Keratinocyte (primary cell): ENCODE results near the gene PTK6. TPM values are rescaled to one million over a fixed set of nuclear protein-coding genes. Genes with fewer than 3 reads are reported as not detected.

ENCODE experiments used
- DNase-seq: peaks from one replicate; pipeline ENCODE4 v3.0.0-alpha.2; 2011; ENCODE audit warnings: low read depth, missing footprints, low spot score
- FAIRE-seq: peaks from 2 replicates; lab custom pipeline; 2011; peaks lifted over from hg19 to GRCh38; lab: Jason Lieb, UNC
- H2AFZ ChIP-seq: 2 replicates; pipeline ENCODE4 v1.6.0; 2012; ENCODE audit warnings: low read length, control low read depth, inconsistent platforms; ENCODE audit not compliant: control insufficient read depth
- H3K27ac ChIP-seq: 2 replicates; pipeline ENCODE4 v1.5.1; 2011; ENCODE audit warnings: low read length; ENCODE audit not compliant: control insufficient read depth, insufficient read depth
- H3K27me3 ChIP-seq: 3 replicates; pipeline ENCODE4 v1.6.0; 2011; ENCODE audit warnings: low read length; ENCODE audit not compliant: control insufficient read depth, insufficient read depth; ENCODE audit errors: extremely low read depth
- H3K36me3 ChIP-seq, 2 experiments: 2 replicates in 1 of 2; 3 replicates in 1 of 2; pipeline ENCODE4 v1.5.1; 2011; ENCODE audit warnings: low read length in 2 of 2, mild to moderate bottlenecking in 1 of 2; ENCODE audit not compliant: control insufficient read depth in 2 of 2, insufficient read depth in 2 of 2; ENCODE audit errors: extremely low read depth in 1 of 2
- H3K4me1 ChIP-seq: 3 replicates; pipeline ENCODE4 v1.5.1; 2011; ENCODE audit warnings: low read length; ENCODE audit not compliant: control insufficient read depth, insufficient read depth; ENCODE audit errors: extremely low read depth
- H3K4me2 ChIP-seq: 3 replicates; pipeline ENCODE4 v1.6.0; 2011; ENCODE audit warnings: low read depth, low read length; ENCODE audit not compliant: control insufficient read depth, insufficient read depth; ENCODE audit errors: extremely low read depth
- H3K4me3 ChIP-seq, 3 experiments: fragments of 200-600 bp in 1 of 3; sonication (generic) in 1 of 3; 2 replicates in 2 of 3; 3 replicates in 1 of 3; pipeline ENCODE4 v1.5.1; 2011 to 2016; ENCODE audit warnings: low read length in 3 of 3, mild to moderate bottlenecking in 3 of 3, control low read depth in 2 of 3, inconsistent platforms in 1 of 3, low read depth in 1 of 3, mixed read lengths in 1 of 3, mixed run types in 1 of 3, moderate library complexity in 1 of 3; ENCODE audit not compliant: control insufficient read depth in 2 of 3, insufficient read depth in 2 of 3; ENCODE audit errors: extremely low read depth in 1 of 3
- H3K79me2 ChIP-seq: 2 replicates; pipeline ENCODE4 v1.6.0; 2012; ENCODE audit warnings: low read length; ENCODE audit not compliant: control insufficient read depth, insufficient read depth
- H3K9ac ChIP-seq: 3 replicates; pipeline ENCODE4 v1.6.0; 2011; ENCODE audit warnings: low read length; ENCODE audit not compliant: control insufficient read depth, insufficient read depth; ENCODE audit errors: extremely low read depth
- H3K9me1 ChIP-seq: 3 replicates; pipeline ENCODE4 v1.6.0; 2011; ENCODE audit warnings: low read length; ENCODE audit not compliant: control insufficient read depth, insufficient read depth; ENCODE audit errors: extremely low read depth
- H3K9me3 ChIP-seq: 2 replicates; pipeline ENCODE4 v1.5.1; 2012; ENCODE audit warnings: low read depth, low read length; ENCODE audit not compliant: control insufficient read depth
- H4K20me1 ChIP-seq: 3 replicates; pipeline ENCODE4 v1.6.0; 2011; ENCODE audit warnings: low read length; ENCODE audit not compliant: control insufficient read depth, insufficient read depth; ENCODE audit errors: extremely low read depth
- EZH2 ChIP-seq: IDR thresholded peaks from one replicate; pipeline ENCODE4 v1.6.1; 2012; ENCODE audit warnings: inconsistent platforms, mild to moderate bottlenecking, low read length, moderate library complexity
- dilution Hi-C: fragments of 300-500 bp; cut with MboI; formaldehyde crosslinking; loops from one replicate; pipeline ENCODE4 v1.7.0; 2020; ENCODE audit warnings: low sequenced_read_pairs; ENCODE audit not compliant: extremely low pct_ligation_motif_present
- polyA plus RNA-seq, 5 experiments: library from polyadenylated mRNA; depleted of rRNA in 3 of 5; stranded (reverse) in 3 of 5; stranded (forward) in 1 of 5; unstranded in 1 of 5; fragments of >200 nt; gene quantifications; 1 replicate in 1 of 5; 2 replicates in 3 of 5; 3 replicates in 1 of 5; pipeline versions ENCODE4 v1.2.1 to v1.2.3, GENCODE V29; 2011 to 2012; ENCODE audit warnings: missing spikeins in 2 of 5, low read depth in 1 of 5, low replicate concordance in 1 of 5
- TF ChIP-seq, protein P1 (sequence below), 3 experiments: IDR thresholded peaks in 1 of 3; conservative IDR thresholded peaks in 1 of 3; optimal IDR thresholded peaks in 1 of 3; 2 replicates in 2 of 3; 3 replicates in 1 of 3; pipeline versions ENCODE3 to v1.5.1; 2011; ENCODE audit warnings: low read length in 3 of 3, mild to moderate bottlenecking in 3 of 3, moderate library complexity in 2 of 3, control low read depth in 1 of 3, inconsistent platforms in 1 of 3; ENCODE audit not compliant: insufficient read depth in 2 of 3; ENCODE audit errors: extremely low read depth in 1 of 3

The PTK6 gene
- polyA plus RNA-seq, 1 donor (not counting 4 experiments of a cell fraction or from before 2014, with no cell fraction given): 28.5 TPM

DNA sequence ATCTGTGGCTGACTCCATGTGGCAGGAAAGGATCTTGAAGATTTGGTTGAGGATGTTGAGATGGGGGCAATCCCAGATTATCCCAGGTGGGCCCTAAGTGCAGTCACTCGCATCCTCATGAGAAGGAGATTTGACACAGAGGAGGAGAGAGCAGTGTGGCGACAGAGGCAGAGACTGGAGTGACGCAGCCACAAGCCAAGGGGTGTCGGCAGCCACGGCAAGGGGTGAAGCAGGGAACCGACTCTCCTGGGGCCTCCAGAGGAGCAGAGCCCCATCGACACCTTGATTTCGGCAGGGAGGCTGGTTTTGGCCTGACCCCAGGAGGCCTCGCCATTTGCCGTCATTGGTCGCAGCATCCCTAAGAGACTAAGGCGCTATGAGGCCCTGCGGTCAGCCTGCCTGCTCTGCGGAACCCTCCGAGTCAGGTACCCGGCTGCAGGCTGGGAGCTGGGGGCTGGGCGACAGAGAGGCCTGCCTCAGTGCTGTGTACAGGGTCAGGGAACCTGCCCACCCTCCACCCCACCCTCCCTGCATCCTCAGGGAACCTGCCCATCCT, 50.8 kb downstream of the PTK6 start:
- FAIRE-seq (no peak), DNase-seq (no peak)
- Histone ChIP-seq H3K9ac (no peak overlapping the region), H3K9me1 (no peaks in the 10 kb centered on the region), H3K27me3 (peaks cover 59% of the 10 kb centered on the region), H3K36me3 (no peaks in the 10 kb centered on the region), H3K27ac (no peak overlapping the region), H2AFZ (no peak overlapping the region), H3K79me2 (no peaks in the 10 kb centered on the region), H3K9me3 (no peaks in the 10 kb centered on the region), H3K4me3 (no peak overlapping the region), H4K20me1 (no peaks in the 10 kb centered on the region), H3K4me1 (no peaks in the 10 kb centered on the region), H3K4me2 (no peak overlapping the region)
- dilution Hi-C loops: no loop called here
- no peak for TF ChIP-seq EZH2
- TF ChIP-seq, protein P1, sequence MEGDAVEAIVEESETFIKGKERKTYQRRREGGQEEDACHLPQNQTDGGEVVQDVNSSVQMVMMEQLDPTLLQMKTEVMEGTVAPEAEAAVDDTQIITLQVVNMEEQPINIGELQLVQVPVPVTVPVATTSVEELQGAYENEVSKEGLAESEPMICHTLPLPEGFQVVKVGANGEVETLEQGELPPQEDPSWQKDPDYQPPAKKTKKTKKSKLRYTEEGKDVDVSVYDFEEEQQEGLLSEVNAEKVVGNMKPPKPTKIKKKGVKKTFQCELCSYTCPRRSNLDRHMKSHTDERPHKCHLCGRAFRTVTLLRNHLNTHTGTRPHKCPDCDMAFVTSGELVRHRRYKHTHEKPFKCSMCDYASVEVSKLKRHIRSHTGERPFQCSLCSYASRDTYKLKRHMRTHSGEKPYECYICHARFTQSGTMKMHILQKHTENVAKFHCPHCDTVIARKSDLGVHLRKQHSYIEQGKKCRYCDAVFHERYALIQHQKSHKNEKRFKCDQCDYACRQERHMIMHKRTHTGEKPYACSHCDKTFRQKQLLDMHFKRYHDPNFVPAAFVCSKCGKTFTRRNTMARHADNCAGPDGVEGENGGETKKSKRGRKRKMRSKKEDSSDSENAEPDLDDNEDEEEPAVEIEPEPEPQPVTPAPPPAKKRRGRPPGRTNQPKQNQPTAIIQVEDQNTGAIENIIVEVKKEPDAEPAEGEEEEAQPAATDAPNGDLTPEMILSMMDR (optimal IDR thresholded peaks at IDR 0.05 in 1 of 3, IDR thresholded peaks at IDR 0.05 in 1 of 3, conservative IDR thresholded peaks at IDR 0.05 in 1 of 3; ENCODE audit: extremely low read depth in 1 of 3, insufficient read depth in 2 of 3, low read length in 3 of 3): no peak

DNA sequence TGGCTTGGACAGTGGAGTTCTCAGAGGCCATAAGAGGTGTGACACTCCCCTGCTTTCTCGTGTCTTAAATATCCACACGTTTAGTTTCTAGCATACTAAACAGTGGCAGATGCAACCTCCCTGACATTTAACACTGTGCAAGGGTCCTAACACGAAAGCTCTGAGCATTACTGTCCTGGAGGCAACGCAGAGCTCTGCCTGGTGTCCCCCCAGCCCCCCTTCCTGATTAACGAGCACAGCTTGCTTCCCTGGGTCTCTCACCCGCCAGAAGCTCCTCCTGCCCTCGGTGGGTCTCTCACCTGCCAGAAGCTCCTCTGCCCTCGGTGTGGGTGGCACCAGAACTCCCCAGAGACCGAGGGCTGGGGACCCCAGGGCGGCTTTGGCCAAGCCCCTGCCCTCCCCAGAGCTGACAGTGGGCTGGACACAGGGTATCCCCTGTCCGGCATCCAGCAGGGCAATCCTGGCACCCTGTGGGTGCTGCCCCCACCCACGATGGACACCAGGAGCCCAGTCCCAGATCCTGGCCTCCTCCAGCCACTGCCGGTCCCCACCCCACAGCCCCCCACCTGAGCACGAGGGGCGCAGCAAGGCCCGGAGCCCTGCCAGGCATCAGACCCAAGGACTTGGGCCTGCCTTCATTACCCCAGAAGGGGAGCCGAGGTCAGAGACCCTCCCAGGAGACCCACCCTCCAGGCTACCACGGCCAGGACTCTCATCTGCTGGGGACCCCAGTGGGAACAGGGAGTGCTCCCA, 52.3 kb downstream of the PTK6 start:
- TF ChIP-seq, protein P1 (optimal IDR thresholded peaks at IDR 0.05 in 1 of 3, IDR thresholded peaks at IDR 0.05 in 1 of 3, conservative IDR thresholded peaks at IDR 0.05 in 1 of 3; ENCODE audit: extremely low read depth in 1 of 3, insufficient read depth in 2 of 3, low read length in 3 of 3): no peak
- no peak for TF ChIP-seq EZH2
- Histone ChIP-seq H3K4me1 (no peaks in the 10 kb centered on the region), H4K20me1 (no peaks in the 10 kb centered on the region), H3K9me3 (no peaks in the 10 kb centered on the region), H3K4me3 (no peak overlapping the region), H3K36me3 (no peaks in the 10 kb centered on the region), H3K27ac (no peak overlapping the region), H3K9me1 (no peaks in the 10 kb centered on the region), H3K79me2 (no peaks in the 10 kb centered on the region), H3K9ac (no peak overlapping the region), H3K4me2 (no peak overlapping the region), H2AFZ (no peak overlapping the region), H3K27me3 (peaks cover 62% of the 10 kb centered on the region)
- dilution Hi-C loops: no loop called here
- no peak for DNase-seq
- no peak for FAIRE-seq
